KBM-7 (cell line): ENCODE results near the gene LRP1B.

Experiments used
- DNase-seq: peaks from one replicate; pipeline ENCODE4 v3.0.0-alpha.2; 2015
- in situ Hi-C: fragments of 300-500 bp; cut with MboI; formaldehyde crosslinking; loops from 2 replicates; pipeline ENCODE4 v1.14.3; 2020; ENCODE audit warnings: low sequenced_read_pairs, low pct_unique_long_range_greater_than_20kb, mixed read lengths

The LRP1B gene

DNA sequence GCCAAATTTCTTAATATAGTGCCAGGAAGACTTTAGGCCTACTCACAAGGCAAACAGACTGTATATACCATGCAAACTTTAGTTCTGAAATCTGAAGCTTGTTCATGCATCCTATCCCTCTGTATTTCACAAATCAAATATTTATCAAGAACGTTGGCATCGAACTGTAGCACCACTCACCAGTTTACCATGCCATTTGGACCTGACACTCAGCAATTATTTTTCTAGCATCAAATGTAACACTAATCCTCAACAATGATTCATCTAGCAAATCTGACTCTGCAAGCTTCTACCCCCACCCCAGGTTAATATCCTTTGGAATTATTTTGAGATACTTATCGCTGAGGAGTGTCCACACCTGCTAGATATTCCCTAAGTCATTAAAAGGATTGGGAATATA lies 1506.6 kb downstream of the LRP1B start:
- in situ Hi-C loops: no loop called here
- no peak for DNase-seq

GRCh38 chr2:140621583-140622362 lies 1509.0 kb downstream of the LRP1B start:
- DNase-seq: no peak
- in situ Hi-C loops: no loop called here

DNA sequence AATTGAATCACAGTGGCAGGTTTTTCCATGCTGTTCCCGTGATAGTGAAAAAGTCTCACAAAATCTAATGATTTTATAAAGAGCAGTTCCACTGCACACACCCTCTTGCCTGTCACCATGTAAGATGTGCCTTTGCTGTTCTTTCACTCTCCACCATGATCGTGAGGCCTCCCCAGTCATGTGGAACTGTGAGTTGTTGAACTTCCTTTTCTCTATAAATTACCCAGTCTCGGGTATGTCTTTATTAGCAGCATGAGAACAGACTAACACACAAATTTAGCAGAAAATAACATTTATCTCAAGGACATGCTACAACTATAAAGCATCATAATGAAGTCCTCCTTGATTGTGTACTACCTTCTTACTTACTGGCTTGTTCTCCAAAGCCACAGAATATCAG lies 1526.0 kb downstream of the LRP1B start:
- in situ Hi-C loops: no loop called here
- DNase-seq: no peak

DNA sequence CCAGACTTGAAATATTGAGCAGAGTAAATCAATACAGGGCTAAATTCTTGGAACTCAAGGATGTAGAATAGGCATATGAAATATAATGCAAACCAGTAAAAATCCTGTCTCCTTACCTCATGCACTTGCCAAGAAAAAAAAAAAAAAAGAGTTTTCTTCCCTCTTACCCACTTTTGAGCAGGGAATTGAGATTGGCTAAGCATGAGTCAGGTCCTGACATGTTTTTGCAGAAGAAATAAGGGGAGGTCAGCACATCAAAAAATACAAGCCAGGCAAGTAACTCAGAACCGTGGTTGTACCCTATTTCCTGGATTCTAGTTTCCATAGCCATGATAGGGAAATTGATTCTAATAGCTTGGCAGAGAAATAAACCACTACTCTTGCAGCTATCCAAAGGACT lies 1526.7 kb downstream of the LRP1B start:
- no peak for DNase-seq
- in situ Hi-C loops: no loop called here

GRCh38 chr2:140603416-140603815 lies 1527.4 kb downstream of the LRP1B start:
- DNase-seq: no peak
- in situ Hi-C loops: no loop called here

DNA sequence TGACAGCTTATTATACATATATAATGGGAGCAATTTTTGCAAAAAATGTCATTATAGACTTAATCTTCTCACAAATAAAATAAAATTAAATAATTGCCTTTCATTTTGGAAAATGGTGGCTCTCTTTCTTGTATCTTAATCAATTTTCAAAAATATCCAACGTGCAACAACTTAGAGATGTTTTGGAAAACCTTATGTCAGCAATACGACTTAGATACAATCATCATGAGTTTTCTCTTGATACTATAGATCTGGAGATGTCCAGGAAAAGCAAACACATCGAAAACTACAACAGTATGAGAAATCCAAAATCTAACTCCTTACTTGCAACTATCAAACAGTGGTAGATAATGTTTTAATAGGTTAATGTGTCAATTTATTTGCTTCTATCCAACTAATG lies 1529.0 kb downstream of the LRP1B start:
- in situ Hi-C loops: no loop called here
- no peak for DNase-seq

DNA sequence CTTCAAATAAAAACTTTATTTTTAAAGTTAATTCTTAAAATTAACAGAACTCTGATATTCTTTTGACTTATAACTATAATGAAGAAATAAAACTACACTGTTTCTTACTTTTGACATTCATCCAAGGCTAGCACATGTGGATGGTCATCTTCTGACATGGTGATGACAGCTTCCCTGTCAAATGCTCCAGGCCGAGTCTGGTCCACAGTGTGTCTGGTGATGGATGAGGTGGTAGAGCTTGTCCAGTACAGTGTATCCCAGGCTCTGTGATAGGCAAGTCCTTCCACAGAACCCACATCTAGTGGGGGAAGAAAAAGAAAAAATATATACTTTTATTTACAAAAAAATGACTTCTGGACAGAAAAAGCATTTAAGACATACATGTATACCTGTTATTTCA lies 1529.5 kb downstream of the LRP1B start:
- in situ Hi-C loops: no loop called here
- no peak for DNase-seq

- in situ Hi-C loops: no loop called here
- no peak for DNase-seq
Observed at GRCh38 chr2:140600116-140600515, 1530.7 kb downstream of the LRP1B start.

- in situ Hi-C loops: no loop called here
- no peak for DNase-seq
Observed at GRCh38 chr2:140597836-140598235, 1533.0 kb downstream of the LRP1B start.

GRCh38 chr2:140597205-140597604 lies 1533.6 kb downstream of the LRP1B start:
- in situ Hi-C loops: no loop called here
- no peak for DNase-seq

GRCh38 chr2:140596447-140596846 lies 1534.4 kb downstream of the LRP1B start:
- in situ Hi-C loops: no loop called here
- no peak for DNase-seq

DNA sequence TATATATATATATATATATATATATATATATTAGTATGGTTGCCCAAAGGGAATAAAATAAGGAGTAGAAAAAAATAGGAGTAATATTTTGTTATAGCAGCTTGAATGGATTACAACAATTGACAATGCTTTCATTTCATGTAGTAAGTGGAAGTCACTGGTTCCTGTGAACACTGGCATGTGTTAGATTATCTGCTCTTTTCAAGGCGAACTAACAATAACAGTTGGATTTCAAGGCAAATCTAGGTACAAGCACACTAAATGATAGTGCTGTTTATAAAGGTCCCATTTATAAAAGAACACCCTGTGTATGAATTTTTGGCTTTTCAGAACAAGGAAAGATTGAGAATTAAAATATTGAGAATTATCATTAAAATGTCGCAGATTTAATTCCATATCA lies 1535.7 kb downstream of the LRP1B start:
- in situ Hi-C loops: no loop called here
- DNase-seq: no peak

GRCh38 chr2:140593132-140593531 lies 1537.7 kb downstream of the LRP1B start:
- no peak for DNase-seq
- in situ Hi-C loops: no loop called here

DNA sequence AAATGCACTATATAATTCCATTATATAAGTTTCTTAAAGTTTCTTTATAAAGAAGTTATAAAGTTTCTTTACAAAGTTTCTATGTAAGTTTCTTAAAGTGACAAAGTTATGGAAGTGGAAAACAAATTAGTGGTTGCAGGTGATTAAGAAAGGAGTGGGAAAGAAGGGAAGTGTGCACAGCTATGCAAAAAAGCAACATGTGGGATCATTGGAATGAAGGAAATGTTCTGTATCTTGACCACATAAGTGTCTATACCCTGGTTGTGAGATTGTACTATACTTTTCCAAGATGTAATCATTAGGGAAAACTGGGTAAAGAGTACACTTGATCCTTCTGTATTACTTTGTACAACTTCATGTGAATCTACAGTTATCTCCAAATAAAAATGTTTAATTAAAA lies 1541.1 kb downstream of the LRP1B start:
- DNase-seq: no peak
- in situ Hi-C loops: no loop called here

DNA sequence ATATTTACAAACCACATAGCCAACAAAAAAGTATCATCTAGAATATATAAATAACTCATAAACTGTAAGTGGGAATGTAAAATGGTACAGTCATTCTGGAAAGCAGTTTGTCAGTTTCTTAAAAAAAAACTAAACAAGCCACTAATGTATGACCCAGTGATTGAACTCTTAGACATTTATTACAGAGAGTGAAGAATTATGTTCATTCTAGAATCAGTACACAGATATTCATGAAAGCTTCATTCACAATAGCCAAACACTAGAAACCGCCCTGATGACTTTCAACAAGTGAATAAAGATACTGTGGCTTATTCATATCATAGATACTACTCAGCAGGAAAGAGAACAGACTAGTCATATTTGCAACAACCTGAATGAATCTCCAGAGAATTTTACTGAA lies 1541.5 kb downstream of the LRP1B start:
- no peak for DNase-seq
- in situ Hi-C loops: no loop called here

DNA sequence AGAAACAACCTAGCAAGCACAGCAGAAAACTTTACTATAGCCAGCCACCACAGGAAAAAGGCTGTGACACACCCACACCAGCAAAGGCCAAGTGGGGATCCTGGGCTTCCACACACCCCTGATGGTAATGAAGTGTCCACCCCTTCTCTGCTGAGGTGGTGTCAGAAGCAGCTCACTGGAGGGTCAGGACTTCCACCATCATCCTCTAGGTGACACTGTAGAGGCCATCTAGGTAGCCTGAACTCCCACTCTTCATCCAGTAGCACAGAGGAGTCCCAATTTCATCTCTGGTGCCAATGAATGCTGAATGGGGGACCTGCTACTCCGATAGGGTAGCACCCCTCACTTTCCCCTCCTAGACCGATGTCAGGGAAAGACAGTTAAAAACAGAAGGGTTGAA lies 1544.4 kb downstream of the LRP1B start:
- peak; percentile 27 for DNase-seq
- in situ Hi-C loops: no loop called here

DNA sequence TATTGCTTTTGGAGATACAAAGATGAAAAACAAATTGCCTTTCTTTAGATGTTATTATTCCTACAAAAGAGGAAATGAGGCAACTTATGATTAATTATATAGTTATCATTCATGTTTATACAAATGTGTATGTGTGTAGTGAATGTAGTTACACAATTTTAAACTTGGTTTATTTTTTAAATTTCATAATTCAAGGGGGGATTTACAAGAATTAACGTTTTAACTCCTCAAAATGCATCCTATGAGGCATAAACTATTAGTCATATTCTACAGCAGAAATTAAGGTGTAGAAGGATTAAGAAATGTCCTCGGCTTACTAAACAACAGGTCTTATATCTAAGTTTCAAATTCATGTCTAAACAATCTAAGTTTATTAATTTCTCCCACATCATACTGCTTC lies 1545.8 kb downstream of the LRP1B start:
- DNase-seq: no peak
- in situ Hi-C loops: no loop called here

GRCh38 chr2:140584471-140584870 lies 1546.3 kb downstream of the LRP1B start:
- no peak for DNase-seq
- in situ Hi-C loops: no loop called here

DNA sequence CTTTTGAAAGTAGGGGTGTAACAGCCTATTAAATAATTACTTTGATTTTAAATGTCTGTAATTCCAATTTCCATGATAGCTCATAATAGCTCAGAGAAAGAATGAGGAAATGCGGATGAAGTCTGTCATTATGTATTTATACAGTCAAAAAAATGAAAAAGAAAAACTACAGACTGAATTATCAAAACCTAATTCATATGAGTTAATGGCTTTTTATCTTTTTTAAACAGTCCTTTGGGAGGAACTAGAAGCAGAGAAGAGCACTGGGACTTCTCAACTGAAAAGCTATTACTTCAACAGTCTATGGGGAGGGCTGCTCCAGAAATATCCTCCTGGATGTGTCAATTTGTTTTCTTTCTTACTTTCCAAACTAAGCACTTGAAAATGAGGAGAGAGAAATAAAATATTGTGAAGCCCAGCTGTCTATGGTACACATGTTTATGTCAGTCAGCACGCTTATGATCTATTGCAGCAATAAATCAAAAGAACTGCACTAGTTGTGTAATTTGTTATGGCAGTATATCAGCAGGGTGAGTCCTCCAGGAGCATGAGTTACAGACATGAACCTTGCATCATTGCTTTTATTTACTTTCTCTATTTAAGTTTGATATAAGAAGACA lies 1550.2 kb downstream of the LRP1B start:
- in situ Hi-C loops: no loop called here
- DNase-seq: no peak

- in situ Hi-C loops: no loop called here
- no peak for DNase-seq
Observed at GRCh38 chr2:140577453-140577852, 1553.4 kb downstream of the LRP1B start.

DNA sequence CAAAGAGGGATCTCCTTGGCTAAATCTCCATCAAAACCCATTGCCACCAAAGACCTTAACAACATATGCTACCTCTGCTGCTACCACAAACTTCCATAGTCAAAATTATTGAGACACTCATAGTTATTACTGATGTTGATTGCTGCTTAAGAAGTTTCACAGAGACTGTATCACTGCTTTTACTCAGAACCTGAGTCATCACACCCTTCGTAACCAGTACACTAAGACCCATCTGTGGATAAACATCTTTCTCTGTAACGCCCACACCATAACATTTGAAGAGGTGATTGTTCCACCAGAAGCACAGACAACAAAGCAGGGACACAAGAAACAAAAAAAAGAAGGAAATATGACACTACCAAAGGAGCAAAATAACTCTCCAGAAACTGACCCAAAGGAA lies 1563.1 kb downstream of the LRP1B start:
- DNase-seq: no peak
- in situ Hi-C loops: no loop called here
